GM23338 (cell line): Measurements from ENCODE around the gene MYO15B. TPM values are rescaled to one million over a fixed set of nuclear protein-coding genes. Genes with fewer than 3 reads are reported as not detected.

Source experiments
- ATAC-seq: fragments of 200-7000 bp; cut with Tn5 transposase; 3 replicates; pipeline ENCODE4 v1.9.1; 2020
- DNase-seq: peaks from one replicate; pipeline ENCODE4 v3.0.0-alpha.2; 2015; ENCODE audit warnings: low spot score
- H2AFZ ChIP-seq: fragments of 200-600 bp; sonication (generic); 2 replicates; pipeline ENCODE4 v1.8.0; 2016; ENCODE audit warnings: antibody characterized with exemption, mild to moderate bottlenecking, moderate library complexity
- H3F3A ChIP-seq: fragments of 200-600 bp; sonication (generic); replicated peaks from 2 replicates; pipeline ENCODE4 v1.8.0; 2017; ENCODE audit warnings: antibody characterized with exemption, mixed run types, low read depth
- H3K27ac ChIP-seq: fragments of 200-600 bp; sonication (generic); 2 replicates; pipeline ENCODE4 v1.6.1; 2016; ENCODE audit warnings: low read depth
- H3K27me3 ChIP-seq: fragments of 200-600 bp; sonication (generic); 2 replicates; pipeline ENCODE4 v1.8.0; 2016; ENCODE audit warnings: mild to moderate bottlenecking, mixed run types, moderate library complexity; ENCODE audit not compliant: insufficient read depth
- H3K36me3 ChIP-seq: fragments of 200-600 bp; sonication (generic); 2 replicates; pipeline ENCODE4 v1.8.0; 2016; ENCODE audit warnings: mild to moderate bottlenecking; ENCODE audit not compliant: insufficient read depth
- H3K4me1 ChIP-seq: fragments of 200-600 bp; sonication (generic); 2 replicates; pipeline ENCODE4 v1.8.0; 2016; ENCODE audit warnings: mild to moderate bottlenecking, moderate library complexity; ENCODE audit not compliant: insufficient read depth
- H3K4me2 ChIP-seq: fragments of 200-600 bp; sonication (generic); 2 replicates; pipeline ENCODE4 v1.7.1; 2017; ENCODE audit warnings: mixed run types
- H3K4me3 ChIP-seq: fragments of 200-600 bp; sonication (generic); 2 replicates; pipeline ENCODE4 v1.6.1; 2016; ENCODE audit warnings: mixed run types
- H3K79me2 ChIP-seq: fragments of 200-600 bp; sonication (generic); replicated peaks from 2 replicates; pipeline ENCODE4 v1.8.0; 2017; ENCODE audit warnings: mild to moderate bottlenecking; ENCODE audit not compliant: insufficient read depth
- H3K9me2 ChIP-seq: fragments of 200-600 bp; sonication (generic); 2 replicates; pipeline ENCODE4 v1.8.0; 2017; ENCODE audit not compliant: insufficient read depth
- H4K20me1 ChIP-seq: fragments of 200-600 bp; sonication (generic); replicated peaks from 2 replicates; pipeline ENCODE4 v1.8.0; 2017; ENCODE audit warnings: mild to moderate bottlenecking; ENCODE audit not compliant: insufficient read depth
- H3K27ac Mint-ChIP-seq: 2 replicates; pipeline ENCODE4 v1.8.0; 2020; ENCODE audit warnings: inconsistent platforms, mild to moderate bottlenecking, moderate library complexity, mixed read lengths
- H3K27me3 Mint-ChIP-seq: 3 replicates; pipeline ENCODE4 v1.8.0; 2022; ENCODE audit warnings: low read depth, mild to moderate bottlenecking, moderate library complexity, mixed read lengths, inconsistent platforms; ENCODE audit not compliant: insufficient read depth, poor library complexity
- H3K36me3 Mint-ChIP-seq: 3 replicates; pipeline ENCODE4 v1.8.0; 2021; ENCODE audit warnings: low read depth, mild to moderate bottlenecking, inconsistent platforms, moderate library complexity, mixed read lengths
- H3K4me1 Mint-ChIP-seq: 3 replicates; pipeline ENCODE4 v1.8.0; 2020; ENCODE audit warnings: mild to moderate bottlenecking, inconsistent platforms, mixed read lengths
- H3K4me3 Mint-ChIP-seq: 3 replicates; pipeline ENCODE4 v1.8.0; 2021; ENCODE audit warnings: moderate library complexity, mild to moderate bottlenecking, inconsistent platforms, mixed read lengths
- H3K9me3 Mint-ChIP-seq: 3 replicates; pipeline ENCODE4 v1.8.0; 2020; ENCODE audit warnings: moderate library complexity, mild to moderate bottlenecking, inconsistent platforms, mixed read lengths
- CREB1 ChIP-seq: fragments of 250-450 bp; sonication (Bioruptor Pico); IDR thresholded peaks from 2 replicates; pipeline ENCODE4 v1.5.0; 2020; ENCODE audit warnings: low read depth, mild to moderate bottlenecking, moderate library complexity
- ETS1 ChIP-seq: IDR thresholded peaks from 2 replicates; pipeline ENCODE4 v1.6.1; 2016; ENCODE audit warnings: antibody characterized with exemption
- EZH2phosphoT487 ChIP-seq: fragments of 200-600 bp; sonication (generic); IDR thresholded peaks from one replicate; pipeline ENCODE4 v1.8.1; 2018; ENCODE audit warnings: antibody characterized with exemption; ENCODE audit not compliant: unreplicated experiment
- POLR2AphosphoS5 ChIP-seq: IDR thresholded peaks from 2 replicates; pipeline ENCODE4 v1.6.1; 2016; ENCODE audit warnings: antibody characterized with exemption, low read depth
- STAT1 ChIP-seq: IDR thresholded peaks from one replicate; pipeline ENCODE4 v1.6.1; 2016; ENCODE audit warnings: antibody characterized with exemption; ENCODE audit not compliant: unreplicated experiment
- ZNF114 ChIP-seq: fragments of 250-450 bp; sonication (Bioruptor Pico); IDR thresholded peaks from 2 replicates; pipeline ENCODE4 v1.5.0; 2020; ENCODE audit warnings: mild to moderate bottlenecking, moderate library complexity
- polyA plus RNA-seq: library from polyadenylated mRNA; unstranded; fragments of >200 nt; fragmentation: Nextera tagmentation; extraction: Ambion mirVana; gene quantifications from 2 replicates; pipeline ENCODE4 v1.2.1, GENCODE V29; 2016
- total RNA-seq: library from RNA; depleted of rRNA; stranded (reverse); fragments of >200 nt; shearing (Covaris generic); gene quantifications from 2 replicates; pipeline ENCODE4 v1.2.3, GENCODE V29; 2014
- TF ChIP-seq, protein P1 (sequence below): fragments of 250-450 bp; sonication (Bioruptor Pico); IDR thresholded peaks from 2 replicates; pipeline ENCODE4 v1.5.0; 2020; ENCODE audit warnings: mild to moderate bottlenecking, moderate library complexity

Gene MYO15B
- total and polyA plus RNA-seq, 2 experiments from 2014 or later = 6.6 to 12.4 TPM

DNA sequence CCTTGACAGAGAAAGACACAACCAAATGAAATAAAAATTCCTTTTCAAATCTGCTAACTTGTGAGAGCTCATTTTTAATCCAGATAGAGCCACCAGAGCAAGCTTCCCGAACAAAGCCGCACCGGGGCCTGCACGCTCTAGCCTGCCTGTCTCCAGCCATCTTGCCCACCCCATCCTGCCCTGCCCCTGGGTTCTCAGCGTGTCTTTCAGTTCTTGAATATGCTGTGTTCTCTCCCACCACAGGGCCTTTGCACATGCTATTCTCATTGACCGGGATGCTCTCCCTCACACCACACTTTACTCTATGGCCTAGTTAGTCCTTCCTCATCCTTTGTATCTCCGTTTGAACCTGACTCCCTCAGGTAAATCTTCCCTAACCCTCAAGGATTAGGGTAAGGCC lies 60.3 kb downstream of the MYO15B start (continued):
- TF ChIP-seq ZNF114 (CRISPR knock-in tag) (no peak), POLR2AphosphoS5 (no peak), CREB1 (CRISPR knock-in tag) (no peak), EZH2phosphoT487 (no peak)

GRCh38 chr17:75649687-75650086 lies 62.1 kb downstream of the MYO15B start:
- Histone ChIP-seq H3K4me3 (no peak overlapping the region), H3F3A (0 out of 2 replicates have a peak, but pooled peaks cover 3% of the 10 kb centered on the region), H3K9me2 (no peaks in the 10 kb centered on the region), H3K36me3 (no peaks in the 10 kb centered on the region; the same call in 1 of the 2 replicates), H3K4me1 (no peaks in the 10 kb centered on the region; the same call in 1 of the 2 replicates), H3K4me2 (no peak overlapping the region), H4K20me1 (no peaks in the 10 kb centered on the region), H3K27me3 (no peaks in the 10 kb centered on the region), H2AFZ (no peak overlapping the region), H3K79me2 (no peaks in the 10 kb centered on the region), H3K27ac (no peak overlapping the region)
- H3K27me3 Mint-ChIP-seq = no peaks in the 10 kb centered on the region
- DNase-seq = no peak
- TF ChIP-seq ETS1 (no peak), STAT1 (no peak), POLR2AphosphoS5 (no peak)
- TF ChIP-seq, protein P1, sequence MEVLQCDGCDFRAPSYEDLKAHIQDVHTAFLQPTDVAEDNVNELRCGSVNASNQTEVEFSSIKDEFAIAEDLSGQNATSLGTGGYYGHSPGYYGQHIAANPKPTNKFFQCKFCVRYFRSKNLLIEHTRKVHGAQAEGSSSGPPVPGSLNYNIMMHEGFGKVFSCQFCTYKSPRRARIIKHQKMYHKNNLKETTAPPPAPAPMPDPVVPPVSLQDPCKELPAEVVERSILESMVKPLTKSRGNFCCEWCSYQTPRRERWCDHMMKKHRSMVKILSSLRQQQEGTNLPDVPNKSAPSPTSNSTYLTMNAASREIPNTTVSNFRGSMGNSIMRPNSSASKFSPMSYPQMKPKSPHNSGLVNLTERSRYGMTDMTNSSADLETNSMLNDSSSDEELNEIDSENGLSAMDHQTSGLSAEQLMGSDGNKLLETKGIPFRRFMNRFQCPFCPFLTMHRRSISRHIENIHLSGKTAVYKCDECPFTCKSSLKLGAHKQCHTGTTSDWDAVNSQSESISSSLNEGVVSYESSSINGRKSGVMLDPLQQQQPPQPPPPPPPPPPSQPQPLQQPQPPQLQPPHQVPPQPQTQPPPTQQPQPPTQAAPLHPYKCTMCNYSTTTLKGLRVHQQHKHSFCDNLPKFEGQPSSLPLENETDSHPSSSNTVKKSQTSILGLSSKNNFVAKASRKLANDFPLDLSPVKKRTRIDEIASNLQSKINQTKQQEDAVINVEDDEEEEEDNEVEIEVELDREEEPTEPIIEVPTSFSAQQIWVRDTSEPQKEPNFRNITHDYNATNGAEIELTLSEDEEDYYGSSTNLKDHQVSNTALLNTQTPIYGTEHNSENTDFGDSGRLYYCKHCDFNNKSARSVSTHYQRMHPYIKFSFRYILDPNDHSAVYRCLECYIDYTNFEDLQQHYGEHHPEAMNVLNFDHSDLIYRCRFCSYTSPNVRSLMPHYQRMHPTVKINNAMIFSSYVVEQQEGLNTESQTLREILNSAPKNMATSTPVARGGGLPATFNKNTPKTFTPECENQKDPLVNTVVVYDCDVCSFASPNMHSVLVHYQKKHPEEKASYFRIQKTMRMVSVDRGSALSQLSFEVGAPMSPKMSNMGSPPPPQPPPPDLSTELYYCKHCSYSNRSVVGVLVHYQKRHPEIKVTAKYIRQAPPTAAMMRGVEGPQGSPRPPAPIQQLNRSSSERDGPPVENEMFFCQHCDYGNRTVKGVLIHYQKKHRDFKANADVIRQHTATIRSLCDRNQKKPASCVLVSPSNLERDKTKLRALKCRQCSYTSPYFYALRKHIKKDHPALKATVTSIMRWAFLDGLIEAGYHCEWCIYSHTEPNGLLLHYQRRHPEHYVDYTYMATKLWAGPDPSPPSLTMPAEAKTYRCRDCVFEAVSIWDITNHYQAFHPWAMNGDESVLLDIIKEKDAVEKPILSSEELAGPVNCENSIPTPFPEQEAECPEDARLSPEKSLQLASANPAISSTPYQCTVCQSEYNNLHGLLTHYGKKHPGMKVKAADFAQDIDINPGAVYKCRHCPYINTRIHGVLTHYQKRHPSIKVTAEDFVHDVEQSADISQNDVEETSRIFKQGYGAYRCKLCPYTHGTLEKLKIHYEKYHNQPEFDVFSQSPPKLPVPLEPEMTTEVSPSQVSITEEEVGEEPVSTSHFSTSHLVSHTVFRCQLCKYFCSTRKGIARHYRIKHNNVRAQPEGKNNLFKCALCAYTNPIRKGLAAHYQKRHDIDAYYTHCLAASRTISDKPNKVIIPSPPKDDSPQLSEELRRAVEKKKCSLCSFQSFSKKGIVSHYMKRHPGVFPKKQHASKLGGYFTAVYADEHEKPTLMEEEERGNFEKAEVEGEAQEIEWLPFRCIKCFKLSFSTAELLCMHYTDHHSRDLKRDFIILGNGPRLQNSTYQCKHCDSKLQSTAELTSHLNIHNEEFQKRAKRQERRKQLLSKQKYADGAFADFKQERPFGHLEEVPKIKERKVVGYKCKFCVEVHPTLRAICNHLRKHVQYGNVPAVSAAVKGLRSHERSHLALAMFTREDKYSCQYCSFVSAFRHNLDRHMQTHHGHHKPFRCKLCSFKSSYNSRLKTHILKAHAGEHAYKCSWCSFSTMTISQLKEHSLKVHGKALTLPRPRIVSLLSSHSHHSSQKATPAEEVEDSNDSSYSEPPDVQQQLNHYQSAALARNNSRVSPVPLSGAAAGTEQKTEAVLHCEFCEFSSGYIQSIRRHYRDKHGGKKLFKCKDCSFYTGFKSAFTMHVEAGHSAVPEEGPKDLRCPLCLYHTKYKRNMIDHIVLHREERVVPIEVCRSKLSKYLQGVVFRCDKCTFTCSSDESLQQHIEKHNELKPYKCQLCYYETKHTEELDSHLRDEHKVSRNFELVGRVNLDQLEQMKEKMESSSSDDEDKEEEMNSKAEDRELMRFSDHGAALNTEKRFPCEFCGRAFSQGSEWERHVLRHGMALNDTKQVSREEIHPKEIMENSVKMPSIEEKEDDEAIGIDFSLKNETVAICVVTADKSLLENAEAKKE (CRISPR knock-in tag) = no peak
- H3K4me3 Mint-ChIP-seq = no peak overlapping the region
- peaks cover 34% of the 10 kb centered on the region for H3K36me3 Mint-ChIP-seq
- no peaks in the 10 kb centered on the region; the same call in 2 of the 3 replicates for H3K4me1 Mint-ChIP-seq
- no peak for ATAC-seq
- no peak overlapping the region for H3K27ac Mint-ChIP-seq
- H3K9me3 Mint-ChIP-seq = no peaks in the 10 kb centered on the region
